Activated CD8-positive, alpha-beta memory T cell treated with anti-CD3 and anti-CD28 coated beads, Interleukin-2, amount 50 U/mL, for 1 hour (primary cell): Measurements from ENCODE around the gene GBE1.

Source experiments
- DNase-seq: peaks from one replicate; pipeline ENCODE4 v3.0.0-alpha.2; 2020; ENCODE audit errors: extremely low read depth

Gene GBE1

DNA sequence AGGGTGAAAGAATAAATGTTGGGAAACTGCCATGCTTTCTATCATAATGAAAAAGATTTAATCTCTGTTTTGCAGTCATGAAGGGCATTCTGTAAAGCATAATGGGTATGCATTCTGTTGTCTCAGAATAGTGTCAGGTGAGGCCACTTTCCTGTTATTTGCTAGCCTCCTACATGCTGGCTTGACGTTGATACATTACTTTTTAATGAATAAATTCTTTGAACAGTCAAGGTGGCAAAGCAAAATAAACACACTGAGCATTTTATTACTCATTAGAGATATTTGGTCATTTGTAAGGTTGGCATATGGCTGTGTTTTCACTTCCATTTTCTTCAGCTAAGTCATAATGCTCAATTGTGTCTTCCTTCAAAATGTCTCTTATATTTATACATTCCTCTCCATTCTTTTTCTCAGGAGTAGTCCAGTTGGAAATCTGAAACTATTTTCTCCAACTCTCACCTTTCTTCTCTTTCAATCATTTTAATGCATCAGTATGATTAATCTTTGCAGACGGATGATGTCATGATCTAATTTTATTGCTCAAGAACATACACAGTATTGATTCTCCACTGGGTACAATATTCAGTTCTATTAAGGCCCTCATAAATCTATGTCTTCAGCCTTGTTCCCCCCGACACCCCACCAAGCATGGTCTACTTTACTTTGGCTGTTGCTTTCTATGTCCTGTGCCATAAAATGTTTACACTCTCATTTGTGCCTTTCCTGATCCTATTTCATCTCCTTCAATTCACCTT, 290.7 kb downstream of the GBE1 start:
- no peak for DNase-seq

GRCh38 chr3:81468391-81468790, 293.1 kb downstream of the GBE1 start:
- no peak for DNase-seq

GRCh38 chr3:81466201-81466560, 295.3 kb downstream of the GBE1 start:
- DNase-seq, result no peak

DNA sequence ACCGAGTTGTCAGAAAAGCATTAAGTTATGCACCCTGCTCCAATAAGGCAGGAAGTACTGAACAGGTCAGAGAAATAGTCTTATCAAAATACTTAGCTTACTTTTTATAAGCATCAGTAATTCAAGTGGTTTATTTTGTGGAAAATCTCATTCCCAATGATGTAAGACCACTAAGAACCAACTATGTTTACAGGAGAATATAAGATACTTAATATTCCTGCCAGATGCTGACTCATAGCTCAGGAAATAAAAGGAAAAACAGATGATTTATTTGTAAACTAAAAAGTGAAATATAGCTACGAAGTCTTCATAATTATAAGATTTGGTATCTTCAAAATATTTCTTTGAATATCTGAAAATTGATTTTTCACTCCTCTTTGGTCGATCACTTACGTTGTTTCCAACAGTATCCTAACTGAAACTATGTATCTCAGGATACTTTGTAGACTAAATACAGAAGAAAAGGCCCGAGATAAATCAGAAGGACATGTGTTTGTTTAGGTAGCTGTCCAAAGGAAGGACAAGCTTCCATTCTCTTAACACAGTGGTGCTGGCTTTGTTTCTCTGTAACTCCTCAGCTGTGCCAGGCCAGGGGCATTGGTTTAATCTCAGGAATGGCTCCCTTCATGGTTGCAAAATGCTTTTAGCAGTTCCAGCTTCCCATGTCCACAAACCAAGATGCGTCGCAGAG, 295.8 kb downstream of the GBE1 start:
- DNase-seq, result no peak

- no peak for DNase-seq
Measured at GRCh38 chr3:81463781-81464180, 297.7 kb downstream of the GBE1 start.

DNA sequence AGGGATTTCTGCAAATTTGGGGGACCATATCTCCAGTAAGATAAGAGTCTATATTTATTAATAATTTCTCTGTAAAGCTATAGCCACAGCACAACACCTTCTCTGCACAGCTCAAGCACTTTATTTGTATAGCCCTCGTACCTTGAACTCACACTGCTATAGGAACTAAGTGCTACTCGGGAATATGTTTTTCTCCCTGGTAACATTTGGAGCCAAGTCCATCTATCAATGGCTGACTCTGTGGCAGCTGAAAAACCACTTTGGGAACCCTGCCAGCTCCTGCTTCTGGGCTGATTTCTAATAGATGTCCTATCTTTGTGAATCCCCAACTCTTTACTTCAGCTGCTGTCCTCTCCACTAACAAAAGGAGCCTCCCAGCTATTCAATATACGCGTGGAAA, 298.5 kb downstream of the GBE1 start:
- no peak for DNase-seq

DNA sequence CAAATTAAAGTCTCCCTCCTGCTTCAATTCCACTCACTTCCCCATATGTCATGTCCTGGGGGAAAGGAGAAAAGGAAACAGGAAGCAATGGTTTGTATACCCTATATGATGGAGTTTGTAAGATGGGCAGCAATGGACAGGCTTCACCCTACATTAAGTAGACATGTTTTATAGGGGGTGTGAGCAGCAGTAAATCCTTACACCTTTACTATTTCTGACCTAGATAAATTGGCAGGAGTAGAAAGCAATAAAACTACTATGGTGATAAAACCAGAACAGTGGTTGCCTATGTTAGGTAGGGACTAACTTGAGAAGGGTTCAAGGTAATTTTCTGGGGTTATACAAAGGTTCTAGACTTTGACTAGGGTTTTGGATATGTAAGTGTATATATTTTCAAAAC, 301.7 kb downstream of the GBE1 start:
- DNase-seq, result no peak

GRCh38 chr3:81452418-81452817, 309.0 kb downstream of the GBE1 start:
- DNase-seq, result no peak

DNA sequence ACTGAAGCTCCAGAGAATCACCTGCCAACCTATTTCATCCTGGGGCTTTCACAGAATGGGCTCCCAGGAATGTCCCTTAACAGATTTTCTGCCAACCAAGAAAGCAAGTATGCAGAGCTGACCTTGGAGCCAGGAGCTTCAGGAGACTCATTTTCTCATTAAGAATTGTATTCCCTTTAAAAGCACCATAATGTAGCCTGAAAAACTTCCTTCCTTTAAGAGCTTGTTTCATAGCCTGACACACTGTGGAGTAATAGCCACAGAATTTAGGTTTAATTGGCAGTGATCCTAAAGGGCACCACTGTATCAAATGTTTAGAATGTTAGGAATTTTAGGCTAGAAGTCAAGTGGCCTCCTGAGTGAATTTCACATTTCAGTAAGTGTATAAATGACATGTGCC, 309.8 kb downstream of the GBE1 start:
- DNase-seq, result no peak

DNA sequence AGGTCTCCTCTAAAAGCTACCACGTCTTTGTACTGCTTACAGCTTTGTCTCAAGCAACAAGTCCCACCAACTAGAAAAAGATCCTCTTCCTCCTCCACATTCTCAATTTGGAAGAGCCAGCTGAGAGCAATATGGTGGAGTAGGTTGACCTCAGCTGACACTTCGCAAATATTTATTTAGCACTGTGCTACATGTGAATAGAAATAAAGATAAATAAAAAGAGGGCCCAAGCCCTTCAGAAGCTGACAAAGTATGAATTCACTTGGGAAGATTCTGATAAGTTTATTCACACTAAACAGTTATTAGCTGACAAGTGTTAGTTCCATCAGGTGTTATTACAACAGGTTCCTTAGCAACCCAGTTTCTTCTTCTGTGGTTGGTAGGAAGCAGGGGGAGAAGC, 310.3 kb downstream of the GBE1 start:
- no peak for DNase-seq

GRCh38 chr3:81446806-81447205, 314.6 kb downstream of the GBE1 start:
- no peak for DNase-seq

DNA sequence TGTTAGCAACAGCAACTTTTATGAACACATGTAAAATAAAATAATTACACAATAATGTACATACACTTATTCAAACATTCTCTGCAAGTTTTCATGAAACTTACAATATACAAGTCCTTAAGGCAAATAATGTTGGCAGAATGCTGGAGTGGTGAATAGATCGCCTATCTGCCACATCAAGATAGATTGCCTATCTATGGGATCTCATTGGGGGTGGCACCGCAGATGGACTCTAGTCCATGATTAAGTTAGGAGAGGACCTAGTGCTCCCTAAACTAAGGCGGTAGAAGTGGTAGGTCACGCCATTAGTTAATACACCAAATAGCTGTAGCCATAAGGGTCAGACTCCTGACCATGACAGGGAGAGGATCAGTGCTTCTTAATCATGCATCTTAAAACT, 315.7 kb downstream of the GBE1 start:
- no peak for DNase-seq

GRCh38 chr3:81444817-81445460, 316.5 kb downstream of the GBE1 start:
- DNase-seq, result no peak

- DNase-seq, result no peak
Measured at GRCh38 chr3:81443958-81444357, 317.5 kb downstream of the GBE1 start.

DNA sequence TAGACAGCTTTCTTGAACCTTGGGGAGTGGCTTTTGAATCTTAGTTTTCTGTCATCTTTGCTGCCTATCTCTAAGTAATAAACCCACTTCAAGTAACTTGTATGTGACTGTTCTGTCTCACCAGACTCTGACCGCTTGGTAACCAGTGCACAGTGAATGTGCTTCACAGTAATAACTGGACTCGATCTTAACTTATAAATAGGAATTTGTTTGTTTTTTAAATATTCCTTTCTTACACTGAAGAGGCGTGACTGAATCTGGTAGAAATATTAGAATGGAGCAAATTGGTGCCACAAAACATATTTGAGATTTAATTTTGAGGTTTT, 318.0 kb downstream of the GBE1 start:
- DNase-seq, result no peak

DNA sequence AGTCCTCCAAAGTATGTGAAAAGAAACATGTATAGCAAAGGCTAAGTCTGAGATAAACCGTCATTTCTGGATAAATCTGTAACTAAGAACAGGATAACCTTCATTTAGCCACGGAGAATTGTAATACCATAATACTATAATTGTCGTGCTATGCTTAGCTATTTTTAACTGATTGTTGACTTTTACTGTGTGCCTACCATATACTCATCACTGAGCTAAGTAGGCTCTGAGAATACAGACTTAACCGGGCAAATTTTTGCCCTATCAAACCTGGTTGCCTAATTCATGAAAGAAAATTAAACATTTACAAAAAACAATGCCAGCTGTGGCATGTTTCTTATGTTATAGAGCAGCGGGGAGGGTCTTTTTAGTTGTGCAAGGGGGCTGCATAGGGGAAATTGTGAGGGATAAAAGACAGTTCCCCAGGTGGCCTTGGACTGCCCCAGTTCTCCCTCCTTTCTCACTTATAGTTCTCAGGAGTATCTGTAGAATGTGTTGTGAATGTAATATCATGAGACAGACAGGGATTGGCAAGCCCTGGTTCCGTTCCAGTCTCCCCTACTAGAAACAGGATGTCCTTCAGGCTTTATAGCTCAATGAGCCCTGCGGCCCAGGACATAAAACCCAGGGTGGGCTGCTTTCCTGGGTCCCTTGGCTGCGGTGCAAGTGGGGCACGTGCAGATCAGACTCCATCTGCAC, 318.5 kb downstream of the GBE1 start:
- no peak for DNase-seq

GRCh38 chr3:81440661-81441060, 320.8 kb downstream of the GBE1 start:
- DNase-seq, result no peak
